Progenitor cell of endocrine pancreas (in vitro differentiated cells): ENCODE results near the gene OIT3. TPM values are rescaled to one million over a fixed set of nuclear protein-coding genes. Genes with fewer than 3 reads are reported as not detected.

Experiments
- DNase-seq: peaks from one replicate; pipeline ENCODE4 v3.0.0; 2021; ENCODE audit warnings: low spot score; ENCODE audit not compliant: unreplicated experiment
- H3K27ac Mint-ChIP-seq: 2 replicates; pipeline ENCODE4 v1.8.0; 2021; ENCODE audit warnings: mild to moderate bottlenecking, moderate library complexity, mixed read lengths
- H3K27me3 Mint-ChIP-seq: 2 replicates; pipeline ENCODE4 v1.8.0; 2021; ENCODE audit warnings: mixed read lengths
- H3K36me3 Mint-ChIP-seq: 2 replicates; pipeline ENCODE4 v1.8.0; 2022; ENCODE audit warnings: mixed read lengths; ENCODE audit not compliant: insufficient read depth
- H3K4me1 Mint-ChIP-seq: 2 replicates; pipeline ENCODE4 v1.8.0; 2021; ENCODE audit warnings: low read depth, mixed read lengths
- H3K4me3 Mint-ChIP-seq: 2 replicates; pipeline ENCODE4 v1.8.0; 2021; ENCODE audit warnings: low read depth, mild to moderate bottlenecking, moderate library complexity, mixed read lengths
- H3K9me3 Mint-ChIP-seq: 2 replicates; pipeline ENCODE4 v1.8.0; 2021; ENCODE audit warnings: low read depth, mixed read lengths
- CTCF ChIP-seq: fragments of 200-600 bp; sonication (generic); IDR thresholded peaks from one replicate; pipeline ENCODE4 v1.5.0; 2021; ENCODE audit warnings: antibody characterized with exemption, mild to moderate bottlenecking; ENCODE audit not compliant: unreplicated experiment
- total RNA-seq: library from RNA; stranded (reverse); gene quantifications from 2 replicates; pipeline ENCODE4 v1.2.1, GENCODE V29; 2021

The OIT3 gene
- total RNA-seq, 1 donor from 2014 or later: 1.1 TPM

- H3K36me3 Mint-ChIP-seq: peaks cover 45% of the 10 kb centered on the region
- no peaks in the 10 kb centered on the region for H3K27me3 Mint-ChIP-seq
- no peak for DNase-seq
- no peak overlapping the region for H3K27ac Mint-ChIP-seq
- TF ChIP-seq CTCF: peak; percentile 60
- H3K9me3 Mint-ChIP-seq: peaks cover 12% of the 10 kb centered on the region
- H3K4me1 Mint-ChIP-seq: peaks cover 5% of the 10 kb centered on the region
- H3K4me3 Mint-ChIP-seq: no peak overlapping the region
Measured at GRCh38 chr10:72875250-72876055, 18.1 kb upstream of the OIT3 start.

GRCh38 chr10:72879245-72879644, 14.3 kb upstream of the OIT3 start:
- Mint-ChIP-seq H3K36me3 (peaks cover 47% of the 10 kb centered on the region), H3K4me1 (peaks cover 5% of the 10 kb centered on the region), H3K27ac (no peak overlapping the region), H3K9me3 (peaks cover 21% of the 10 kb centered on the region), H3K27me3 (no peaks in the 10 kb centered on the region), H3K4me3 (no peak overlapping the region)
- TF ChIP-seq CTCF: no peak
- no peak for DNase-seq

- Mint-ChIP-seq H3K36me3 (peaks cover 54% of the 10 kb centered on the region), H3K4me3 (no peak overlapping the region), H3K9me3 (peaks cover 21% of the 10 kb centered on the region), H3K27me3 (no peaks in the 10 kb centered on the region), H3K4me1 (peaks cover 5% of the 10 kb centered on the region), H3K27ac (no peak overlapping the region)
- no peak for DNase-seq
- TF ChIP-seq CTCF: no peak
Measured at GRCh38 chr10:72881291-72881690, 12.2 kb upstream of the OIT3 start.

- Mint-ChIP-seq H3K4me1 (no peaks in the 10 kb centered on the region), H3K36me3 (peaks cover 50% of the 10 kb centered on the region), H3K27me3 (no peaks in the 10 kb centered on the region), H3K9me3 (peaks cover 12% of the 10 kb centered on the region), H3K27ac (no peak overlapping the region), H3K4me3 (no peak overlapping the region)
- TF ChIP-seq CTCF: no peak
- DNase-seq: no peak
Measured at GRCh38 chr10:72883861-72884260, 9.7 kb upstream of the OIT3 start.

- no peak for DNase-seq
- no peaks in the 10 kb centered on the region for H3K4me1 Mint-ChIP-seq
- H3K4me3 Mint-ChIP-seq: no peak overlapping the region
- H3K27ac Mint-ChIP-seq: no peak overlapping the region
- peaks cover 41% of the 10 kb centered on the region for H3K36me3 Mint-ChIP-seq
- peaks cover 7% of the 10 kb centered on the region for H3K9me3 Mint-ChIP-seq
- H3K27me3 Mint-ChIP-seq: no peaks in the 10 kb centered on the region
- TF ChIP-seq CTCF: no peak
Measured at GRCh38 chr10:72885953-72886352, 7.6 kb upstream of the OIT3 start.
